ENCODE data around the gene DISC1.

DNA sequence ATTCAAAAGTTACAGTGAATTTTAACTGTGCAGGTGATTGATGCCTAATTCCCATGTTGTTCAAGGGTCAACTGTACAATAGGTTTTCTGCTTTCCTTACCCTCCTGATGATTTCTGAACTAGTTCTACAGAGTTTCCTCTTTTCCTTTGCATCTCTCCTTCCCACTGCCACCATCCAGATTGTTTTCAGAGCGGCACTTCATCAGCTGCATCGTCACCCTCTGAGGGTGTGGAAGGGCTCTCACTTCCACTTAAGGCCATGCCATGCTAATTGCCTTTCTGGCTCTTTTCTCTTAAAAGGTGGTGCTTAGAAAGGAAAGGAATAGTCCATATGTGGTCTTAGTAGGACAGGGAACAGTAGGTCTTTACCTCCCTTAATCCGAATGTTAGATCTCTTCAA lies 39.1 kb downstream of the DISC1 start:
- no peak for TF ChIP-seq CTCF (IDR thresholded peaks at IDR 0.05; ENCODE audit: extremely low read depth in 1 of 2, insufficient read depth in 1 of 2, low read depth in 1 of 2, low read length in 2 of 2)
- TF ChIP-seq POLR2AphosphoS5 (IDR thresholded peaks at IDR 0.05; ENCODE audit: insufficient read depth, low read depth, low read length), result no peak
- TF ChIP-seq EZH2 (IDR thresholded peaks at IDR 0.05; ENCODE audit: borderline replicate concordance, low read depth, low read length, severe bottlenecking), result no peak
- no peak for TF ChIP-seq JUN (IDR thresholded peaks at IDR 0.05; ENCODE audit: borderline replicate concordance, insufficient read depth, insufficient read length, low read depth)
- TF ChIP-seq MAX (IDR thresholded peaks at IDR 0.05; ENCODE audit: insufficient read depth, insufficient read length), result no peak
